ENCODE data around the gene SMAGP.

DNA sequence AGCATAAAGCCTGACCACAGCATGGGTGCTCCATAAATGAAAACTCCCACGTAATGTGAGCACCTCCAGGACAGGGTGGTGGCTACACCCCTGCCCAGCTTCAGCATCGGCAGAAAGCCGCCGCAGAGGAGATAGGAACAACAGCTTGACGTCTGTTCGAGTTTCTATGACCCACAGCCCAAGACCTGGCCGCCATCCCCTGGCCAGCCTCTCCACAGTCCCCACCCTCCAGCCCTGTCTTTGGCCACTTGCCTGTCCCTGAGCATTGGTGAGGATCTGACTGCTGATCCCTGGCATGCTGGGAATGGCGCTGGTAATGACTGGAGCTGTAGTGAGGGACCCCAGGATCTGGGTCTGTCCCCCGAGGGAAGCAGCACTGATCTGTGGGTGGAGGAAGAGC, 73.7 kb downstream of the SMAGP start:
- TF ChIP-seq, protein P1, sequence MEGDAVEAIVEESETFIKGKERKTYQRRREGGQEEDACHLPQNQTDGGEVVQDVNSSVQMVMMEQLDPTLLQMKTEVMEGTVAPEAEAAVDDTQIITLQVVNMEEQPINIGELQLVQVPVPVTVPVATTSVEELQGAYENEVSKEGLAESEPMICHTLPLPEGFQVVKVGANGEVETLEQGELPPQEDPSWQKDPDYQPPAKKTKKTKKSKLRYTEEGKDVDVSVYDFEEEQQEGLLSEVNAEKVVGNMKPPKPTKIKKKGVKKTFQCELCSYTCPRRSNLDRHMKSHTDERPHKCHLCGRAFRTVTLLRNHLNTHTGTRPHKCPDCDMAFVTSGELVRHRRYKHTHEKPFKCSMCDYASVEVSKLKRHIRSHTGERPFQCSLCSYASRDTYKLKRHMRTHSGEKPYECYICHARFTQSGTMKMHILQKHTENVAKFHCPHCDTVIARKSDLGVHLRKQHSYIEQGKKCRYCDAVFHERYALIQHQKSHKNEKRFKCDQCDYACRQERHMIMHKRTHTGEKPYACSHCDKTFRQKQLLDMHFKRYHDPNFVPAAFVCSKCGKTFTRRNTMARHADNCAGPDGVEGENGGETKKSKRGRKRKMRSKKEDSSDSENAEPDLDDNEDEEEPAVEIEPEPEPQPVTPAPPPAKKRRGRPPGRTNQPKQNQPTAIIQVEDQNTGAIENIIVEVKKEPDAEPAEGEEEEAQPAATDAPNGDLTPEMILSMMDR (IDR thresholded peaks at IDR 0.05; ENCODE audit: low read depth, low read length): no peak
- no peak for TF ChIP-seq MYC (IDR thresholded peaks at IDR 0.05; ENCODE audit: low read depth, low read length)

All from NB4 (cell line).